NCI-H2171 (cell line): ENCODE measurements around the gene VAPA.
A peak's percentile ranks its signal among the peaks of the same experiment; 100 is the strongest.

Source experiments
- DNase-seq: peaks from one replicate; lab custom pipeline; 2025; lab: John Stamatoyannopoulos, UW

The VAPA gene

DNA sequence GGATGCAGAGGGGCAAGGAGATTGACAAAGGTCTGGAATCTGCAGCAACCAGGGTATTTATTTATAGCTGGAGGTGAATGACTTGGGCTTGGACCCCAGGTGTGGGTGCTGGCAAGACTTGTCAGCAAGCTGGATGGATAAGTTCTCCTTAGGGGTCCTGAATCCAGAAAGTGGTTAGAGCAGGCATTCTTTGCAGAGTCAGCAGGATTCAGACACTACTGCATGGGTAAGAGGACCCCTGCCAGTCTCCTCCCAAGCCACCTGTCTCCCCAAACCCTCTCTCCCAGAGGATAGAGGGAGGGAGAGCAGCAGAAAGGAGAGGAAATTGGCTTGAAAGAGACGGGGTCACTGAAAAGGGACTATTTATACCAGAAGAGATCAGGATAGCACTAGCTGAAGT lies 89.5 kb downstream of the VAPA start:
- DNase-seq = no peak

DNA sequence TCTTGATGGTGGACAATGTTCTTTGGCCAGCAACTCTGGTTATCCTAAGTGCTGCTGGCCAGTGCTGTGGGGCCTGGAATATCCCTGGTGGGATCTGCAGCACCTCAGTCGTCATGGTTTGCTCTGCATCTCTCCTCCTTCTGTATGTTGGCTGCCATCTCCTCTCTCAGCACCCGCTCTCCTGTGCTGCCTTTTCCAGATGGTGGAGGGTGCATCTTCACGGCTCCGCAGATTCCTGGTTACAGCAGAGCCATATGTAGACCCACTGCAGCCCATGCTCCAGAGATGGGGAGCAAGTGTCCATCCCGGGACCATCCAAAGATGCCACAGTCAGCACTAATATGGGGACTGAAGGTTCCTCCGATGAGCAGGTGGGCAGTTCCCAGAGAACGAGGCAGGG lies 90.0 kb downstream of the VAPA start:
- no peak for DNase-seq

DNA sequence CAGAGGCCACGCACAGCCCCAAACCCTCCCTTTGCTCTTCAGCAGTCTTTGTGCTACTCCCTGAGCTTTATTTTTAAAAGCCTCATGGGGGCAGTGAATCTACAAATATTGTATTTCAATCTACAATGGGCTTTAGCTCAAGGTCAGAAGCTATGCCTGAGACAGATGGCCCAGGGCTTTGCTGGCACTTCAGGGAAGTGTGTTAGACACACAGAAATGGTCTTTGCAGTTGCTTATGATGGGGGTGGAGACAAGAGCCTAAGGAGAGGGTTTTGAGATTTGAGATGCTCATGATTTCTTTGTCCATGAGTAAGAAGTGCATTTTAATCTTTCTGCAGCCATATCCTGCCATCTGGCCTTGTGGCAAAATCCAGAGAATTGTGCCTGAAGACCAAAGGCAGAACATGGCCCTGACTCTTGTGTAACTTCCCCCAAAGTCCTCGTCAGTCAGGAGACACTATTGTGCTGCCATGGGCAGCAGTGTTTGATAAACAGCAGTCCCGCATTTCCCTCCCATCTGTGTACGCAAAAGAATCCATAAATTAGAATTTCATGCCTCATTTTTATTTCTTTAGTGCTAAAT lies 92.6 kb downstream of the VAPA start:
- DNase-seq = peak; percentile 53

DNA sequence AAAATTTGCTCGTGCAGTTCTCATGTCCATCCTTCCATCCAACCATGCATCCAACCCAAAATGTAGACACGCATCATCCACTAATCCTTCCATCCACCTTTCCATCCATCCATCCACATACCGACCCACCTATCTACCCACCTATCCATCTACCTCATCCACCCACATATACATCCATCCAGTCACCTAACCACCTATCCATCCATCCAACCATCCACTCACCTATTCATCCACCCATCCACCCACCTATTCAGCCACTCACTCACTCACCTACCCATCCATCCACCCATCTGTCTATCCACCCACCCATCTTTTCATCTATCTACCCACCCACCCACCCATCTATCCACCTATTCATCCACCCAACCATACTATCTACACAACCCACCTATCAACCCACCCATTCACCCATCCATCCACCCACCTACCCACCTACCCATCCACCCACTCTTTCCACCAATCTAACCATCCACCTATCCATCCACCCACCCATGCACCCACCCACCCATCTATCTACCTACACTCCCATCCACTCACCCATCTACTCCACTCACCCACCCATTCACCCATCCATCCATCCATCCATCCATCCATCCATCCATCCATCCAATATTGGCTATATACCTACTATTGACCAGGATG lies 94.3 kb downstream of the VAPA start:
- no peak for DNase-seq
